ENCODE data around the gene FIS1.

DNA sequence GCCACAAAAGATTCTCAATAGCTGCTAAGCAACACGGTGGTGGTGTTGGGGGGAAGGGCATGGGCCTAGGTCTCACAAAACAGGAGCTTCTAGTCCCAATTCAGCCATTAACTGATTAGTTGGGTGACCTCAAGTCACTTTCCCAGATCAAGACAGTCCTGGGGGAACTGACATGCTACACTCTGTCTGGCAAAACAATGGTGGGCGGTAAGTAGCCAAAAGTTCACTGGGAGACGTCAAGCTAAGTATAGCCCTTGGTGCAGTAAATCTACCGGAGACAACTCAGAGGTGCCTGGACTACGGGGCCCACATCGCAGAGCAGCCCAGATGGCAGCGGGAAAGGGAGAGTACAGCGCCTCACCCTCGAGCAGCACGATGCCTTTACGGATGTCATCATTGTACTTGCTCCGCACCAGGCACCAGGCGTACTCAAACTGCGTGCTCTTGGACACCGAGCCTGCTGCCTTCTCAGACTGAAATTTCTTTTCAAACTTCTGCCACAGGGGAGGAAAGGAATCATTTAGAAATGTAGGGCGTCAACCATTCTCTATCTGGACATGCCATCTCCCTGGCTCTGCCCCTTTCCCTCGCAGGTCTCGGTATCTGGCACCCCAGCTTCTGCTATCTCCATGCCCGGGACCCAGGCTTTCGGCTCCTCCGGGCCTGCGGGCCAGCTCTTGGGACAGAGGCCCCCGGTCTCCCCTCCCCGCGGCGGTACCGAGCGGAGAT is 1.1 kb downstream of the FIS1 start:
- TF ChIP-seq, protein P1, sequence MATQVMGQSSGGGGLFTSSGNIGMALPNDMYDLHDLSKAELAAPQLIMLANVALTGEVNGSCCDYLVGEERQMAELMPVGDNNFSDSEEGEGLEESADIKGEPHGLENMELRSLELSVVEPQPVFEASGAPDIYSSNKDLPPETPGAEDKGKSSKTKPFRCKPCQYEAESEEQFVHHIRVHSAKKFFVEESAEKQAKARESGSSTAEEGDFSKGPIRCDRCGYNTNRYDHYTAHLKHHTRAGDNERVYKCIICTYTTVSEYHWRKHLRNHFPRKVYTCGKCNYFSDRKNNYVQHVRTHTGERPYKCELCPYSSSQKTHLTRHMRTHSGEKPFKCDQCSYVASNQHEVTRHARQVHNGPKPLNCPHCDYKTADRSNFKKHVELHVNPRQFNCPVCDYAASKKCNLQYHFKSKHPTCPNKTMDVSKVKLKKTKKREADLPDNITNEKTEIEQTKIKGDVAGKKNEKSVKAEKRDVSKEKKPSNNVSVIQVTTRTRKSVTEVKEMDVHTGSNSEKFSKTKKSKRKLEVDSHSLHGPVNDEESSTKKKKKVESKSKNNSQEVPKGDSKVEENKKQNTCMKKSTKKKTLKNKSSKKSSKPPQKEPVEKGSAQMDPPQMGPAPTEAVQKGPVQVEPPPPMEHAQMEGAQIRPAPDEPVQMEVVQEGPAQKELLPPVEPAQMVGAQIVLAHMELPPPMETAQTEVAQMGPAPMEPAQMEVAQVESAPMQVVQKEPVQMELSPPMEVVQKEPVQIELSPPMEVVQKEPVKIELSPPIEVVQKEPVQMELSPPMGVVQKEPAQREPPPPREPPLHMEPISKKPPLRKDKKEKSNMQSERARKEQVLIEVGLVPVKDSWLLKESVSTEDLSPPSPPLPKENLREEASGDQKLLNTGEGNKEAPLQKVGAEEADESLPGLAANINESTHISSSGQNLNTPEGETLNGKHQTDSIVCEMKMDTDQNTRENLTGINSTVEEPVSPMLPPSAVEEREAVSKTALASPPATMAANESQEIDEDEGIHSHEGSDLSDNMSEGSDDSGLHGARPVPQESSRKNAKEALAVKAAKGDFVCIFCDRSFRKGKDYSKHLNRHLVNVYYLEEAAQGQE (IDR thresholded peaks at IDR 0.05; ENCODE audit: insufficient read depth in 1 of 2, low read depth in 2 of 2, low read length in 2 of 2): no peak
- TF ChIP-seq SIN3A (IDR thresholded peaks at IDR 0.05; ENCODE audit: borderline replicate concordance, insufficient read depth, low read length) (no peak), TAF1 (IDR thresholded peaks at IDR 0.05; ENCODE audit: borderline replicate concordance, insufficient read depth, low read length) (no peak)

Measured in PFSK-1 (cell line).